Tibial artery (tissue), 4 donors: ENCODE results near the gene BEX3.
"Not testable (repeated sequence)": the region's sequence is repeated elsewhere in the genome, so short reads cannot be mapped to it uniquely, and the experiment has no call there.

Experiments used
- DNase-seq, 2 donors: peaks; one replicate each; pipeline ENCODE4 v3.0.0-alpha.2; 2019
- H3K27ac ChIP-seq, 2 donors: fragments of 200-600 bp; sonication (generic) in 1 of 2; 1 replicate in 1 of 2; 2 replicates in 1 of 2; pipeline ENCODE4 v1.5.1; 2018 to 2019; ENCODE audit warnings: mild to moderate bottlenecking in 1 of 2
- H3K27me3 ChIP-seq, 2 donors: fragments of 200-600 bp; sonication (generic) in 1 of 2; one replicate each; pipeline versions ENCODE4 v1.5.1 to v1.6.0; 2016 to 2019
- H3K36me3 ChIP-seq, 3 donors: fragments of 200-600 bp; sonication (generic) in 2 of 3; one replicate each; pipeline ENCODE4 v1.5.1; 2016 to 2019; ENCODE audit warnings: mild to moderate bottlenecking in 2 of 3
- H3K4me1 ChIP-seq, 4 donors: fragments of 200-600 bp; sonication (generic) in 2 of 4; 1 replicate in 3 of 4; 2 replicates in 1 of 4; pipeline ENCODE4 v1.5.1; 2016 to 2019
- H3K4me3 ChIP-seq, 2 donors: fragments of 200-600 bp; sonication (generic) in 1 of 2; 1 replicate in 1 of 2; 2 replicates in 1 of 2; pipeline ENCODE4 v1.5.1; 2018 to 2019; ENCODE audit warnings: mild to moderate bottlenecking in 2 of 2
- H3K9me3 ChIP-seq, 3 donors: fragments of 200-600 bp; sonication (generic) in 1 of 3; one replicate each; pipeline ENCODE4 v1.5.1; 2016 to 2019
- CTCF ChIP-seq, 2 experiments: fragments of 200-600 bp in 1 of 2; fragments of 450-650 bp in 1 of 2; IDR thresholded peaks; one replicate each; pipeline ENCODE4 v1.5.1; 2017 to 2019; ENCODE audit warnings: antibody characterized with exemption in 2 of 2, mild to moderate bottlenecking in 1 of 2, moderate library complexity in 1 of 2
- intact Hi-C: fragments of 100-400 bp; cut with DNase I; formaldehyde crosslinking; loops from one replicate; pipeline ENCODE4 v1.15.0; 2023; ENCODE audit warnings: low total_unique reads

Gene BEX3

GRCh38 chrX:103405009-103405333, 28.6 kb downstream of the BEX3 start:
- H3K27ac ChIP-seq: peak overlapping the region; percentile 62 to 72

GRCh38 chrX:103406256-103406655, 29.9 kb downstream of the BEX3 start:
- no peaks in the 10 kb centered on the region for H3K4me1 ChIP-seq
- TF ChIP-seq CTCF (IDR thresholded peaks at IDR 0.05): no peak
- H3K27me3 ChIP-seq: no peaks in the 10 kb centered on the region
- H3K9me3 ChIP-seq: no peaks in the 10 kb centered on the region
- H3K36me3 ChIP-seq: no peaks in the 10 kb centered on the region
- no peak for DNase-seq
- intact Hi-C loops: loop anchor here (10.0 kb wide), 1 partner anchor 51 kb away; the partner anchor contains the start of gene TCEAL9
- no peak overlapping the region for H3K27ac ChIP-seq
- H3K4me3 ChIP-seq: no peak overlapping the region

More at GRCh38 chrX:103405009-103405333, 28.6 kb downstream of the BEX3 start:
- Histone ChIP-seq H3K4me3 (peak overlapping the region; percentile 55 to 57), H3K9me3 (no peaks in the 10 kb centered on the region), H3K36me3 (no peaks in the 10 kb centered on the region), H3K4me1 (no peaks in the 10 kb centered on the region), H3K27me3 (no peaks in the 10 kb centered on the region)
- DNase-seq: no peak
- TF ChIP-seq CTCF (IDR thresholded peaks at IDR 0.05): no peak
- intact Hi-C loops: loop anchor here (10.0 kb wide), 1 partner anchor 50 kb away; the partner anchor contains the start of gene TCEAL9

GRCh38 chrX:103407776-103408175, 31.4 kb downstream of the BEX3 start:
- Histone ChIP-seq H3K27ac (no peak overlapping the region), H3K4me3 (no peak overlapping the region), H3K4me1 (no peaks in the 10 kb centered on the region), H3K9me3 (no peaks in the 10 kb centered on the region), H3K27me3 (no peaks in the 10 kb centered on the region), H3K36me3 (no peaks in the 10 kb centered on the region)
- TF ChIP-seq CTCF (IDR thresholded peaks at IDR 0.05): no peak
- no peak for DNase-seq
- intact Hi-C loops: loop anchor here (10.0 kb wide), 1 partner anchor 53 kb away; the partner anchor contains the start of gene TCEAL9

- H3K36me3 ChIP-seq, intact Hi-C loops, H3K9me3 ChIP-seq, H3K27ac ChIP-seq, DNase-seq, H3K4me3 ChIP-seq, H3K4me1 ChIP-seq, H3K27me3 ChIP-seq: not testable (repeated sequence)
Measured at GRCh38 chrX:103411721-103412120, 35.4 kb downstream of the BEX3 start.

- H3K27ac ChIP-seq: no peak overlapping the region
- no peaks in the 10 kb centered on the region for H3K27me3 ChIP-seq
- DNase-seq: no peak
- TF ChIP-seq CTCF (IDR thresholded peaks at IDR 0.05): no peak
- no peaks in the 10 kb centered on the region for H3K4me1 ChIP-seq
- no peak overlapping the region for H3K4me3 ChIP-seq
- no peaks in the 10 kb centered on the region for H3K36me3 ChIP-seq
- intact Hi-C loops: no loop called here
- H3K9me3 ChIP-seq: no peaks in the 10 kb centered on the region
Measured at GRCh38 chrX:103413705-103414387, 37.5 kb downstream of the BEX3 start.

- no peaks in the 10 kb centered on the region for H3K27me3 ChIP-seq
- H3K36me3 ChIP-seq: no peaks in the 10 kb centered on the region
- no peak overlapping the region for H3K27ac ChIP-seq
- H3K4me3 ChIP-seq: no peak overlapping the region
- intact Hi-C loops: no loop called here
- no peak for TF ChIP-seq CTCF (IDR thresholded peaks at IDR 0.05)
- DNase-seq: no peak
- no peaks in the 10 kb centered on the region for H3K4me1 ChIP-seq
- H3K9me3 ChIP-seq: no peaks in the 10 kb centered on the region
Measured at GRCh38 chrX:103414561-103414960, 38.2 kb downstream of the BEX3 start.
